HG02973 (cell line): ENCODE data around the gene NKTR.

Experiments used
- ATAC-seq: cut with Tn5 transposase; IDR thresholded peaks from one replicate; pipeline ENCODE4 v1.9.1; 2021; ENCODE audit warnings: moderate library complexity; ENCODE audit not compliant: unreplicated experiment

The NKTR gene

DNA sequence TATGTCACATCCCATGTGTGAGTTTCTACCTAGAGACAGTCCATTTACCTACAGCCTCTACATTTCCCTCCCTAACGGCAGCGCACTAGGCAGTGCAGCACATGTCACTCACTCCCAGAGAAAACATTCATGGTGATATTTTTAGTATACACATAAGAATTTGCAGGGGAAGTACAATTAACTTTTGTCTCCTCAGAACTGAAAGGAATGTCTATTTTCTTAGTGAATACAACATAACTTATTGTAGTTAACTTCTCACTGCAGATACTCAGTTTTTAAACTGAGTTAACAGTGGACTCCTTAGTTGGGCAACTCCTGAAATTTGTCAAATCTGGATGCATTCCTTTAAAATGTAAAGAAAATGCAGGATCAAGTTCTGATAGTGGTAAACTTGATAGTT is 48.5 kb downstream of the NKTR start:
- ATAC-seq: no peak

DNA sequence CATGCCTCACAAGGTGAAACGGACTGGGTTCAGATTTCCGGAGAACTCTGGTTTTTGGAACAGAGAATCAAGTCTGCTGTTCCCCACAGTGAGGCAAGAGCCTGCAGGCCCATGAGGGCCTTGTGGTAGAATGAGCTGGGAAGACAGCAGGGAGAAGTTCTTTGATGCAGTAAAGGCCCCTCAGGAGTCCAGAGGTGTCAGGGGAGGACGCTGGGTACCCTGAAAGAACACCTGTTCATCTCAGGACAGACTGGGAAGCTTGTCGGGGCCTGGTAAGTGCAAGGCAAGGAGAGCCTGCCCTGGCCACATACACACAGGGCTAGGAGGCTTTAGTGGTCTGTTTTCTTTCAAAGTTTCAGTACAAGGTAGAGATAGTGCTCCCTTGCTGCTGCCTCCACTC is 49.3 kb downstream of the NKTR start:
- no peak for ATAC-seq

DNA sequence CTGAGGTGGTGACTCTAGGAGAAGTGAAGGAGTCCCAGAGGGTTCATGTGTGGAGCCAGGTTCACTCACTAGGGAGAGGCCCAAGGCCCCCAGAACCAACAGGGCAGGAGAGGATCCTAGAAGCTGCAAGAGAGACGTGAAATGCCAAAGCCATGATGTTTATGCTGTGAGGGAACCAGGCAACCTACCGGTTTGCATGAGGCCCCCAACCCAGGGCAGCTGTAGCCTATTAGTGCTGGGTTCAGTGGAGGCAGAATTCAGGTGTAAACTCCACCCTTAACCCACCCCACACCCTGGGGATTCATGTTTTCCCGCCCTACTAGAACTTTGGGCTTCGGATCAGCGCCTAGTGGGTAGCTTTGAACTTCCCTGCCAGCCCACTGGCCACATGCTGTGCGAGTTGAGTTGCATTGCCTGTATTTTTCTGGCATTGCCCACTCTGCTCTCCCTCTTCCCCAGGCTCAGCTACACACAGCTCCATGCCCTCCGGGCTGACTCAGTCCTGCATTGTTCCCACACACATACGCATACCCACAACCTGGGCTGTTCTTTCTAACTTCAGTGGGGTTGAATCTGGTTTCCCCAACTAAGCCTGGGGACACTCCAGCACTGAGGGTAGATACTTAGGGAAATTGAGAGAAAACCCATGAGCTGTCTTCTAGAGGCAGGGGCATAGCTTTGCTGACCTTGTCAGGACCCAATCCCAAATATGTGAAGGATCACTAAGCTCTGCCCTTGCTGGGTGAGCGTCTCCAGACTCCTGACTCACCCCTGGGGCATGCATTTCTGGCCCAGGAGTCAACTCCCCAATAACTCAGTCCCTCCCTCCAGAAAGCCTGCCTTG is 51.0 kb downstream of the NKTR start:
- ATAC-seq: no peak

DNA sequence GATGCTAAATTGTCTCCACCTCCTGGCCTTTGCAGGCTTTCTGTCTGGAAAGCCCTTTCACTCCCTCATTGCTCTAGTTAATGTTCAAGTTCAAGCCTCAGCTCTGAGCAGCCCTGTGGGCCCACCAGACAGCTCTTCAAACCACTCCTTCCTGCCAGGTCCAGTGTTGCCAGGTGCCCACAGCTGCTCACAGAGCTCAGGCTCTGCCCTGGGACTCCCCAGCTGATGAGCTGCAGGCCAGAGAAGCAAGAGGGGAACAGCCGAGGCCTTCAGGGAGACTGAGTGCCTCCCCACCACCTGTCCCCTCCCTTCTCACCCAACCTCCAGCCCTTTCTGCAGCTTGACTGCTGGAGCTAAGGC is 51.7 kb downstream of the NKTR start:
- ATAC-seq: peak; percentile 15

DNA sequence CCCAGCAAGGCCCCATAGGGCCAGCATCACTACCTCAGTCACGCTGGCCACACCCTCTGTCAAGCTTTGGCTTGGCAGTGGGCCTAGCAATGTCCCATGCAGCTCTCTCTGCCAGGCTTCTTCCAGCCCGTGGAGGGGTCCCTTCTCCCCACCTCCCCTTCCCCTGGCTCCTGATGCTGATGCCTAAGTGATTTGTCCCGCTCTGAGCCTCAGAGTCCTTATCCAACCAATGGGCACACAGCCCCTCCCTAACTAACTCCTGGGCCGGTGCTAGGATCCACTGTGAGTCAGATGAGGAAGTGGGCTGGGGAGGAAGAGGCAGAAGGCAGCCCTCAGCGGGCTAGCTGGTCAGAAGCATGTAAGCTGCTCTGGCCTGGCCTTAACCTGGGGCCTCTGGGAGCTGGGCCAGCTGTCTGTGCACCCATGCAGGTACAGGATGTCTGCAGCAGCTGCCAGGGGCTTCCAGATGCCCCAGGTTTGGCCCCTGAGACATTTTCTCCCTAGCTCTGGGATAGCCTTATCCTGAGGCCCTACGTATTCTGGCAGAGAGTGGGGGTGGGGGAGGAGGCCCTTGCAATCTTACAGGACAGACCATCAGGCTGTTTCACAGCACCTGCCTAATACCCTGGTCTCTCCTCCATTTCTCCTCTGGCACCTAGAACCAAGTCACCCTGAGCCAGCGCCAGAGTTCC is 52.3 kb downstream of the NKTR start:
- peak; percentile 44 for ATAC-seq

- ATAC-seq: no peak
These were observed 52.7 kb downstream of the NKTR start for GRCh38 chr3:42653303-42653559.

DNA sequence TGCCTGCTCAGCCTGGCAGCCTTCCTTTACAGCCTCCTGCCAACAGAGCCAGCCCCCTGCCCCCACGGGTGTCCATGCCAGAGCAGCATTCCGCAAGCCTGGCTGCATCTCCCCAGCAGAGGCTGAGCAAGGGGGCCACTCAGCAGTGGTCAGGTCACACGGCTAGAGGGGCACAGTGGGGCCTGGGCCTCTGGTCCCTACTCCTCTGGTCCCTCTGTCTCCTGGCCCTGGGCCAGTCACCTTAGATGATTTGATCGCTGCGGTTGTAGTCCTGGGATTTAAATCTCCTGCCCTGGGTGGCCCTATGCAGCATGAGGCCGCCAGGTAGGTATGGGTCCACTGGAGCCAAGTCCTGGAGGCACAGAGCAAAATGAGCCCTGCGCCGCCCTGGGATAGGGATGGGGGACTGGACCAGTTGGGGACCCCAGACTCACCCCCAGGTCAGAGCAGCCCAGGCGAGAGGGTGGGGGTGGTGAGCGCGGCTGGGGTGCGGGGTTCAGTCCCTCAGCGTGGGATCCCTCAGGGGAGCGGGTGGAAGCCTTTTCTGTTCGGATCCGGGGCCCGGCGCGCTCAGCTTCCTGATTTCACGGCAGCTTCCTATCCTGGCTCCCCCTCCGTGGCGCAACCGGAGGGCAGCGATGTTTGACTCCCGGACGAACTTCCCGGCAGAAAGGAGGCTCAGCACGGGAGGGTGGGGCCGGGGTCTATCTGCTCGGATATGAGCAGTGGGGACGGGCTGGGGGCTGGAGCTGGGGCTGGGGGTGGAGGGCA is 53.3 kb downstream of the NKTR start, which contains the start of gene ZBTB47:
ZBTB47 (plus strand) TSS at position 138 of the 771 bp plus-strand sequence. CDS start 4,659 bp downstream, outside the sequence.
- no peak for ATAC-seq

DNA sequence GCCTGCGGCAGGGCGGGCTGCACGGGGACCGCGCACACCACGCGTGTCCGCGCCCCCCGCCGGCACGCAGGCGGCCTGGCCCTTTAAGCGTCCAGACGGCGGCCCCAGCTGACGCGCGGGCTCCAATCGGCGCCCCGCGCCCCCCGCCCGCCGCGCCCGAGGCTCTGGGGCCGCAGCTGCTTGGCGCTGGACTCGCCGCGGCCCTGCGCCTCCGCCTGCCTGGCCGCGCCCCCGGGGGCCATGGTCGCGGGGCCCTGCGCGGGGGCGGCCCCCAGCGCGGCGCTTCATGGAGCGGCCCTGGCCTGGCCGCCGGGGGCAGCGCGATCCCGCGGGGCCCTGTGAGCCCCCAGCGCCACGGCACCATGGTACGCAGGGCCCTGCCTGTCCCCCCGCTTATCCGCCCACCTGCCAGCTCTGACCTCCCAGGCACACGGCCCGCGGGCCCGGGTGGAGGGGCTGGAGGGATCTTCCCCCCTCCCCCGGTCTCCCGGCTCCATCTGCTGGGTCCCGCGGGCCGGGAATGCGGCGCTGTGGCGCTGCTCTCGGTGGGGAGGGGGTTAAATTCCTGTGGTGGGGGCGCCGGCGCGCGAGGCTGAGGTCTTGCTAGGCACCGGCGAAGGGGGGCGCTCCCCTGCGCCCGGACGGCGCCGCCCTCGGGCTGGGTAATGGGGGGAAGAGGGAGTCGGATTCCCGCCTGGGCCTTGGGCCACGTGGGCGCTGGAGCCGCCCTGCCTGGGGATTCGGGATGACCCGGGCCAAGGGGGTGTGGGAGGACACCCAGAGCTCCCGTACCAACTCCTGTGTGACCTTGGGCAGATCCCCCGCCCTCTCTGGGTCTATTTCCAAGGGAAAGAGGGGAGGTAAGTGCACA is 54.1 kb downstream of the NKTR start:
- no peak for ATAC-seq

- ATAC-seq: no peak
These were observed 54.9 kb downstream of the NKTR start for GRCh38 chr3:42655331-42655888.

DNA sequence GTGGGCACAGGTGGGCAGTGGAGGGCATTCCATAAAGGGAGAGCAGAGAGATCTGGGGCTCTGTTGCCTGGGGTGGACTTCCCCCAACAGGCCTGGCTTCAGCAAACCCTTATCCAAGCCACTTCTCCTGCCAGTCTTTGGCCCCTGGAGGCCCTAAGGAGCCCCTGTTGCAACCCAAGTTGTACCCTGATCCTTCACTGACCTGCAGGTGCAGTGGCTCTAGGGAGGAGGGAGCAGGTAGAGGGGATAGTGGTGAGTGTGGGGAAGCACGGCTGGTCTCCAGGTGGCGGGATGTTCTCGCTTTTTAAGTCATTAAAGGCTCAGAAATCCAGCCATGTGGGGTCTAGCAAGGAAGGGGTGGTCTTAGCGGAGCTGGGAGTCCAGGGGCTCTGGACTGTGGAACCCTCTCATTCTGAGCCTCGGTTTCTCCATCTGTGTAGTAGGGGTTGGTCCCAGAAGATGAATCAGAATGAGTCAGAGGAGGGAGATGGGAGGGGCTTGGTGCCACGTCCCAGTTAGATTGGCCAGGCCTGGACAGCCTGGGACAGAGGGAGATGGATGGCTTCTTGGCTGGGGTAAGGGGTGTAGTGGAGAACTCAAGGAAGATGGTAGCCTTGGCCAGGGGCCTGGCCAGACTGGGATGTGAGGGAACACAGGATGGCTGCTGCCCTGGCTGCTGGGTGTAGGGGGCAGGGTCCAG is 55.6 kb downstream of the NKTR start:
- ATAC-seq: no peak

DNA sequence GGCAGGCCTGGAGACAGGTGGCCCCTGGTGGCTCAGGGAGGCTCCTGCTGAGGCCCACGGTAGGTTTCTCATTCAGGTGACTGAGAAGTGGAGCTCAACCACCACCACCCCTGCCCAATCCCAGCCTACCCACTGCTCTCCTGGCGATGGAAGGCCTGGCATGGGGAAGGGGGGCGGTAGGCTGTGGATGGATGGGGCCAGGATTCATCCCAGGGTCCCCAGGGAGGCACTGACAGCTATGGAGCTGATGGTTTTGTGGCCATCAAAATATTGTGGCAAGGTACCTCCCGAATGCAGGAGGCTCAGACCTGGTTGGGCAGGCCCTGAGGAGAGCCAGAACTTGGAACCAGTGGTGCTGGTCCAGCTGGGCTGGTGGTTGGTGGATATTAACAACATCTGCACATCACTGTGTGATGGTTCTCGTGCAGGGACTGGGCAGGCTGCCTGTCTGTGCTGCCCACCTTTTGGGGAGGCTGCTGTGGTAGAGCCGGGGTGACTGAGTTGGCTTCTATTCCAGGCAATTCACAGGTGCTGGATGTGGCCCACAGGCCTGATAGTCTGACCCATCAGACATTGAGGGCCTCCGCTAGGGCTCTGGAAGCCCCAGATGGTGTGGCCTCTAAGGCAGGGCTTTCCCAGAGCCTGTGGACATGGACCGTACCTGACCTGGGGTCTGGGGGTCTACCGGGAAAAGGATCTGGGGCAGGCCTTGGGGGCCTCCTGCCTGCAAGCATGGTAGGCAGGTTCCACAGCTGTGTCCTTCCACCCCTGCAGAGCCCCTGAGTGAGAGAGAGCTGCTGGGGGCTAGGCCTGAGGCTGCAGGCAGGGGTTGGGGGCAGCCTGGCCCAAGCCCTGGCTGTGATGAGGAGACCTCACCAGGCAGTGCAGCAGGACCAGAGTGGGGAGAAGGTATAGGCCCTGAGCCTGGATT is 56.5 kb downstream of the NKTR start:
- ATAC-seq: no peak

- ATAC-seq: no peak
These were observed 57.2 kb downstream of the NKTR start for GRCh38 chr3:42657675-42658074.

- no peak for ATAC-seq
These were observed 57.7 kb downstream of the NKTR start for GRCh38 chr3:42658091-42658770.

- no peak for ATAC-seq
These were observed 58.4 kb downstream of the NKTR start for GRCh38 chr3:42658771-42659390.

DNA sequence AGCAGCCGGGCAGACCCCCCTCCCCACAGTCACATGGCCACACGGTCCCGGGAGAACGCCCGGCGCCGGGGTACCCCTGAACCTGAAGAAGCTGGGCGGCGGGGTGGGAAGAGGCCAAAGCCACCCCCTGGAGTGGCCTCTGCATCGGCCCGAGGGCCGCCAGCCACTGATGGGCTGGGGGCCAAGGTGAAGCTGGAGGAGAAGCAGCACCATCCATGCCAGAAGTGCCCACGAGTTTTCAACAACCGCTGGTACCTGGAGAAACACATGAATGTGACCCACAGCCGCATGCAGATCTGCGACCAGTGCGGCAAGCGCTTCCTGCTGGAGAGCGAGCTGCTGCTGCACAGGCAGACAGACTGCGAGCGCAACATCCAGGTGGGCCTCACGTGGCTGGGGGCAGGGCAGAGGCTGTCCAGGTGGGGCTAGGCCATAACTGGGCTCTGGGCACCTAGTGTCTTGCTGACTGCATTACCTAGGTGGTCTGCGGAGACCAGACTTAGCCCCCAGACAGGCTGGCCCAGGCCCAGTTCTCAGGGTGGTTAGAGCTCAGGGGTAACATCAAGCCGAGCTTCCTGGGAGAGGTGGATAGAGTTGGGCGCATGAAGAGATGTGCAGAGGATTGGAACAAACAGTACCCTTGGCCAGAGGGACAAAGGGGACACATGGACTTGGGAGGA is 59.1 kb downstream of the NKTR start:
- ATAC-seq: no peak

DNA sequence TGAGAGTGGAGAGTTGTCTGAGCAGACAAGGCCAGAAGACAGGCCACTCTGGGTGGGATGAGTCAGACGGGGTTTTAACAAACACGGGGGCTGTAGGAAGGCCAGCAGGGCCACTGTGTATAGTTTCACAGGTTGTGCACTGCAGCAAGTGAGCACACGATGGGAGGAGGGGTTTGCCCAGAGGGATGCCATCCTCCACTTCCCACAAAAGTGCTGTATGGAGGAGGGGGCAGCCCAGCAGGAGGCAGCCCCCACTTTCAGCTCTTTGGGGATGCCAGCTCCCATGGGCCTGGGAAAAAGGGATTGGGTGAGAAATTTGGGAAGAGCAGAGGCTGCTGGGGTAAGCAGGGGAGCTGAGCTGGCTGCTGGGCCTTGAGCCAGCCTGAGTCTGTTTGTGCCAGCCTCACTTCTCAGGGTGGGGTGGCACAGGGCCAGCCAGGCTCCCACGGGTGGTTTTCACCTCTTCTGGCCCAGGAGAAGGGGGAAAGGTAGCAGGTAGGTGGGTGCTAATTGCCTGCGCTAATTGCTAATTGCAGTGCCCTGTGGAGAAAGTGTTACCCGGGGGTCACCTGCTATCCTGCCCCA is 59.7 kb downstream of the NKTR start:
- ATAC-seq: no peak

DNA sequence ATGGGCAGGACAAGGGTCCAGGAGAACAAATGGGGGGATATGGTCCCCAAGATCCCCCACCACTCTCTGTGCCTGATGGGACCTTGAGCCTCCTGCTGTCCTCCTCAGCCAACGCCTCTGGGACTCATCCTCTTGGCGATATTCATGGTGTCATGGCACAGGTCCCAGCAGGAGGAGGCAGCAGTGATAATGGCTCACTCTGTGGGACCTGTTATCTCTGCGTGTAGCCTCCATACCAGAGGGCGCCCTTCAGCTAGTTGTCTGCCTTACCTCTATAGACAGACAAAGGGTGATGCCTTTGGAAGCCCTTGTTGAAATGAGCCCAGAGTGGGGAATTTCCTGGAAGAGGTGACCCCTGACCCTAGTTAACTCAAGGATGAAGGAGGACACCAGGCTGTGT is 60.4 kb downstream of the NKTR start:
- ATAC-seq: no peak
